T-helper 1 cell treated with Interleukin-12 subunit alpha and Interleukin-12 subunit beta and Interleukin-4 antibody, amounts not matched to agents 30 ng/mL and 1 ng/mL, for 36 hours (primary cell): ENCODE measurements around the gene NACC1. TPM values are rescaled to one million over a fixed set of nuclear protein-coding genes. Genes with fewer than 3 reads are reported as not detected.
"Not testable (repeated sequence)": the region's sequence is repeated elsewhere in the genome, so short reads cannot be mapped to it uniquely, and the experiment has no call there.

Experiments
- intact Hi-C: fragments of 100-400 bp; cut with micrococcal nuclease; formaldehyde crosslinking; loops from one replicate; pipeline ENCODE4 v1.15.1; 2024
- total RNA-seq: library from RNA; stranded (reverse); gene quantifications from 2 replicates; pipeline ENCODE4 v1.2.3, GENCODE V29; 2022

Gene NACC1
- total RNA-seq, 1 donor from 2014 or later: 84.4 TPM

GRCh38 chr19:13159713-13160112 lies 41.6 kb downstream of the NACC1 start:
- intact Hi-C loops: loop anchor here (5.0 to 10.0 kb wide), 4 partner anchors 545 to 1365 kb away; partner anchors contain the start of genes TECR, ZNF490 and ZNF791

DNA sequence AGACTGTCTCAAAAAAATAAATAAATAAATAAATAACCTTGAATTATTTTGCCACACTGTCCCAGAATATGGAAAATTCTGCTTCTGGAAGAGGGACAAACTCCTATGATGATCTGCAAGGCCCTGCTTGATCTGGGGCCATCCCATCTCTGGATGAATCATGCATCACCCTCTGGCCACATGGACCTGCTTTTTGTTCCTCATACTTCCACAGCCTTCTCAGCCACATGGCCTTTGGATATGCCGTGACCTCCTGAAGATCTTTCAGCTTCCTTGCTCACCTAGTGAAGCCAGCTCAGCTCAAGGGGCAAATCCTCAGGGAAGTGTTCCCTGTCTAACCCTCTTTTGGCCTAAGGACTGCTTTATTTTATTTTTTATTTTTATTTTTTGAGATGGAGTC lies 42.5 kb downstream of the NACC1 start:
- intact Hi-C loops: loop anchor here (5.0 kb wide), 1 partner anchor 1207 kb away; no protein-coding TSS in a partner anchor

DNA sequence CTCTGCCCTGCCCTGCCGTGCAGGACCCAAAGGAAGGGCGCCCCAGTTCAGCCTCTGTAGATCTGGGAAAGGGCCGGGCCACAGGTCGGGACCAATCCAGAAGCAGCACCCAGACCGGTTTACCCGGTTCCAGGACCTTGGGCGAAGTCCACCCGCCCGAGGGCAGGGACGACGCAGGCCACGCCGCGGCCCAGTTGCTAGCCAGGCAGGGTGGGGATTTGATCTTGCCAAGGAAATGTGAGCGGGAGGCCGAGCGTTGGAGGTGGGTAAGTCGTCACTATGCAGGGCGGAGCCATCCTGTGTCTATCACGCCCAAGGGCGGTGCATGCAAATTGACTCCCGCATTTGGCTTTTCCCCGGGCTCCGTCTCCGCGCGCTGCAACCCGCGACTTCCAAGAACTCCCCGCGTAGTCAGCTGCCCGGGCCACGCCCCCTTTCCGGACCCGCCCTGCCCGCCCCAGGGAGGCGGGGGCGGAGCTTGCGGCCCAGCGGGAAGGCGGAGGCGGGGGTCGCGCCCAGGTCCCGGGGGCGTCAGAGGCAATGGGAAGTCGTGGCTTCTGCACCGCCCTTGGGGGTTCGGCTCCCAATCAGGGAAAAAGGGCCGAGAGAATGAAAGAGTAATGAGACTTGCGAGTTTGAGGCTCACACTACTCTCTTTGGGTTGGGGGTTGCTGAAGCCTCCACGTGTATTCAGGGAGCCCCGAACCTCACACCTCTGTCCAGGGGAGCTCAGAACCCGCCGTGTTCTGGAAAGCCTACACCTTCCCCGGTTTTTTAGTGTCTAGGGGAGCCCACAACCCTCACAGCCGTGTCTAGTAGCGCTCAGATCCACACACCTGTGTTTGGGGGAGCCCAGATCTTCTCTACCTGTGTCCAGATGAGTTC lies 44.9 kb downstream of the NACC1 start:
- intact Hi-C loops: loop anchor here (1.0 to 5.0 kb wide), 5 partner anchors 8 to 1204 kb away; partner anchors contain the start of gene TRMT1

GRCh38 chr19:13163609-13164342 lies 45.7 kb downstream of the NACC1 start:
- intact Hi-C loops: loop anchor here (1.0 to 5.0 kb wide), 5 partner anchors 8 to 1204 kb away; partner anchors contain the start of gene TRMT1

- intact Hi-C loops: loop anchor here (5.0 kb wide), 3 partner anchors 673 to 1523 kb away; no protein-coding TSS in a partner anchor
Observed at GRCh38 chr19:13164343-13165161, 46.5 kb downstream of the NACC1 start.

- intact Hi-C loops: loop anchor here (5.0 kb wide), 2 partner anchors 672 to 1522 kb away; no protein-coding TSS in a partner anchor
Observed at GRCh38 chr19:13165162-13165997, 47.3 kb downstream of the NACC1 start.

DNA sequence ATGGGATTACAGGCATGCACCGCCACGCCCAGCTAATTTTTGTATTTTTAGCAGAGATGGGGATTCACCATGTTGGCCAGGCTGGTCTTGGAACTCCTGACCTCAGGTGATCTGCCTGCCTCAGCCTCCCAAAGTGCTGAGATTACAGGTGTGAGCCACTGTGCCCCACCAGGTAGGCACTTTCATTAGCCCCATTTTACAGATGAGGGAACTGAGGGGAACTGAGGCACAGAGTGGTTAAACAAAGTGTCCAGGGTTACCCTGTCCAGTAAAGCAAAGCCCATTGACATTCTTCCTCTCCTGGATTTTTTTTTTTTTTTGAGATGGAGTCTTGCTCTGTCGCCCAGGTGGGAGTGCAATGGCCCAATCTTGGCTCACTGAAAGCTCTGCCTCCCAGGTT lies 48.1 kb downstream of the NACC1 start:
- intact Hi-C loops: loop anchor here (2.0 to 5.0 kb wide), 3 partner anchors 29 to 1521 kb away; no protein-coding TSS in a partner anchor

DNA sequence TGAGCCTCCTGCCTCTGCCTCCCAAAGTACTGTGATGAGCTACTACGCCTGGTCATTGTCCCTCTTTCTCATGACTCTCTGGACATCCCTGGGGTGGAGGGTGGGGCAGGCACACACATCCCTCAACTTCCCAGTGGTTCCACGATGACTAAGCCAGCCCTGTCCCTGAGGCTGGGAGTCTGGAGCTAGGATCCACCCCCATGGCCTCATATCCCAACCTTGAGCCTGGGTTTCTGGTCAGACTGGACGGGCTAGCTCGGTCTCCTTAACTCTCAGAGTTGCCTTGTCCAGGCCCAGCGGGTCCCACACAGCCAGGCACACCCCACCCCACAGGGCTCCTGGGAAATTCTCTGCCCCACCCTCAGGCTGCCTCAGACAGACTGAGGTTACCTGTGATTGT lies 51.7 kb downstream of the NACC1 start:
- intact Hi-C loops: loop anchor here (5.0 kb wide), 2 partner anchors 668 to 1518 kb away; no protein-coding TSS in a partner anchor

GRCh38 chr19:13171146-13171545 lies 53.1 kb downstream of the NACC1 start:
- intact Hi-C loops: no loop called here

- intact Hi-C loops: loop anchor here (1.0 kb wide), 1 partner anchor 9 kb away; no protein-coding TSS in a partner anchor
Observed at GRCh38 chr19:13172346-13173138, 54.5 kb downstream of the NACC1 start.

- intact Hi-C loops: no loop called here
Observed at GRCh38 chr19:13173139-13173737, 55.2 kb downstream of the NACC1 start.

DNA sequence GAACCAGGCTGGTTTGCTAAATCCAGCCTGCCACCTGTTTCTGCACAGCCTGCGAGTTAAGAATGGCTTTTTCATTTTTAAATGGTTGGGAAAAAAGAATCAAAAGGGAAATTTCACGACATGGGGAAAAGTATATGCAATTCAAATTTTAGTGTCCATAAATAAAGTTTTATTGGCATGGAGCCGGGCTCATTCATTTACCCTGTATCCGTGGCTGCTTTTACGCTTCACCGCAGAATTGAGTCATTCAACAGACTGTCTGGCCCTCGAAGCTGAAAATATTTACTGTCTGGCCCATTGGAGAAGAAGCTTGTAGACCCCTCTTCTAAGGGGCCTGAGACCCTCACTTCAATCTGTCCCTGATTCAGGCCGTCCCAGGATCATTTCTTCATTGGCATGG lies 58.3 kb downstream of the NACC1 start:
- intact Hi-C loops: no loop called here

DNA sequence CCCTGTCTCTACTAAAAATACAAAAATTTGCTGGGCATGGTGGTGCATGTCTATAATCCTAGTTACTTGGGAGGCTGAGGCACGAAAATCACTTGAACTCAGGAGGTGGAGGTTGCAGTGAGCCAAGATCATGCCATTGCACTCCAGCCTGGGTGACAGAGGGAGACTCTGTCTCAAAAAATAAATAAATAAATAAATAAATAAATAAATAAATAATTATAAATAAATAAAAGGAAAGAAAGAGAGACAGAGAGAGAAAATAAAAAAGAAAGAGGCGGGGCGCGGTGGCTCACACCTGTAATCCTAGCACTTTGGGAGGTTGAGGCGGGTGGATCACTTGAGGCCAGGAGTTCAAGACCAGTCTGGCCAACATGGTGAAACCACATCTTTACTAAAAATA lies 59.5 kb downstream of the NACC1 start:
- intact Hi-C loops: not testable (repeated sequence)

DNA sequence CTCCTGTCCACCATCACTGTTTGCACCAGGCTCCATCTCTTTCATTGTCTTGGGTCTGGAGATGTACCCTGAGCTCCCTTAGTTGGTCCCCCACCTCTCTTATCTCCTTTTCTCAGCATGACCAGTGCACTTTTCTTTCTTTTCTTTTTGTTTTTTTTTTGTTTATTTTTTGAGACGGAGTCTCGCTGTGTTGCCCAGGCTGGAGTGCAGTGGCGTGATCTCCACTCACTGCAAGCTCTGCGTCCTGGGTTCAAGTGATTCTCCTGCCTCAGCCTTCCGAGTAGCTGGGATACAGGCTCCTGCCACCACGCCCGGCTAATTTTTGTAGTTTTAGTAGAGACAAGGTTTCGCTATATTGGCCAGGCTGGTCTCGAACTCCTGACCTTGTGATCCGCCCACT lies 60.2 kb downstream of the NACC1 start:
- intact Hi-C loops: not testable (repeated sequence)

DNA sequence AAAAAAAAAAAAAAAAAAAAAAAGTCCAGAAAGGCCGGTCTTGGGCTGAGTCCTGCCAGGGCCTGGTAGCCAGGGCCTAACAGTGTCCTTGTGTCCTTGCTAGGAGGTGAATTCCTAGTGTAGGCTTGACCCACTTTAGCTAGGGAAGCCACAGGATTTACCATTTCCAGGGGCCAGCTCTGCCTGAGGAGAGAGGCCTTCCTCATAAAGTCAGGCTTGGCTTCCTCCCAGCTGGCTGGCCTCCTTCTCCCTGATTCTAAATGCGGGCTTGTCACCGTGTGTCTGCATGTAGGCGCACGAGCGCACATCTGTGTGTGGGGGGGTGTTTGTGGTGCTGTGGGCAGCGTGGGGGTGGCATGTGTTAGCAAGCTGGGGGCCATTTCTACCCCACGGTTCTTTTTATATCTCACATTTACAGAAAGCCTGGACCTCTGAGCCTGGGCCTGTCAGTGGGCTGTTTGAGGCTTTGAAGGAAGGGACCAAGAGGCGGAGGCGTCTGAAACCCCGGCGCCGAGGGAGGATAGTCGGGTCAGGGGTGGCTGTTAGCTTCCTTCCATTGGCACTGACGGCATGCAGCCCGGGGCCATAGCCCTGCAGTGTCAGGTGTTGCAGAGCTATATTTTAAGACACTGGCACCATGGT lies 63.8 kb downstream of the NACC1 start:
- intact Hi-C loops: no loop called here

DNA sequence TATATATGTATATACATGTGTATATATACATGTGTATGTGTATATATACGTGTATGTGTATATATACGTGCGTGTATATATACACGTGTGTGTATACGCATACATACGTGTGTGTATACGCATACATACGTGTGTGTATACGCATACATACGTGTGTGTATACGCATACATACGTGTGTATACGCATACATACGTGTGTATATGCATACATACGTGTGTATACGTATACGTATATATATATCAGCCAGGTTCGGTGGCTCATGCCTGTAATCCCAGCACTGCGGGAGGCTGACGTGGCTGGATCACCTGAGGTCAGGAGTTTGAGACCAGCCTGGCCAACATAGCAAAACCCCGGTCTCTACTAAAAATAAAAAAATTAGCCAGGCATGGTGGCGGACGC lies 66.9 kb downstream of the NACC1 start:
- intact Hi-C loops: not testable (repeated sequence)

DNA sequence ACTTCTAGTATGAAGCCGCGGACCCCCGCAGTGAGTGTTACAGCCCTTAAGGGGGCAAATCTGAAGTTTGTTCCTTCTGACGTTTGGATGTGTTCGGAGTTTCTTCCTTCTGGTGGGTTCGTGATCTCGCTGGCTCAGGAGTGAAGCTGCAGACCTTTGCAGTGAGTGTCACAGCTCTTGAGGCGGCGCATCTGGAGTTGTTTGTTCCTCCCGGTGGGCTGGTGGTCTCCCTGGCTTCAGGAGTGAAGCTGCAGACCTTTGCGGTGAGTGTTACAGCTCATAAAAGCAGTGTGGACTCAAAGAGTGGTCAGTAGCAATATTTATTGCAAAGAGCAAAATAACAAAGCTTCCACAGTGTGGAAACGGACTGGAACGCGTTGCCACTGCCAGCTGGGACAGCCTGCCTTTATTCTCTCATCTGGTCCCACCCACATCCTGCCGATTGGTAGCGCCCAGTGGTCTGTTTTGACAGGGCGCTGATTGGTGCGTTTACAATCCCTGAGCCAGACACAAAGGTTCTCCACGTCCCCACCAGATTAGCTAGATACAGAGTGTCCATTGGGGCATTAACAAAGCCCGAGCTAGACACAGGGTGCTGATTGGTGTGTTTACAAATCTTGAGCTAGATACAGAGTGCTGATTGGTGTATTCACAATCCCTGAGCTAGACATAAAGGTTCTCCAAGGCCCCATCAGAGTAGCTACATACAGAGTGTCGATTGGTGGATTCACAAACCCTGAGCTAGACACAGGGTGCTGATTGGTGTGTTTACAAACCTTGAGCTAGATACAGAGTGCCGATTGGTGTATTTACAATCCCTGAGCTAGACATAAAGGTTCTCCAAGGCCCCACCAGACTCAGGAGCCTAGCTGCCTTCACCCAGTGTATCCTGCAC lies 67.9 kb downstream of the NACC1 start:
- intact Hi-C loops: not testable (repeated sequence)
